Astrocyte of the cerebellum (primary cell): Measurements from ENCODE around the gene AP1S3.
A peak's percentile ranks its signal among the peaks of the same experiment; 100 is the strongest.

Source experiments
- DNase-seq: peaks from one replicate; pipeline ENCODE4 v3.0.0-alpha.2; 2011; ENCODE audit warnings: low read depth
- H3K4me3 ChIP-seq: 2 replicates; pipeline ENCODE4 v1.5.1; 2011; ENCODE audit warnings: mild to moderate bottlenecking, low read depth, low read length, moderate library complexity
- CTCF ChIP-seq: IDR thresholded peaks from 2 replicates; pipeline ENCODE4 v1.5.1; 2012; ENCODE audit warnings: low read length, low read depth, moderate library complexity, mild to moderate bottlenecking; ENCODE audit errors: missing control alignments
- in situ Hi-C: cut with HindIII; loops from 2 replicates; pipeline ENCODE4 v1.10.0; 2017; ENCODE audit warnings: low sequenced_read_pairs

Gene AP1S3

GRCh38 chr2:223735035-223735640, 102.2 kb downstream of the AP1S3 start:
- DNase-seq: no peak
- H3K4me3 ChIP-seq: no peak overlapping the region
- in situ Hi-C loops: no loop called here
- no peak for TF ChIP-seq CTCF

DNA sequence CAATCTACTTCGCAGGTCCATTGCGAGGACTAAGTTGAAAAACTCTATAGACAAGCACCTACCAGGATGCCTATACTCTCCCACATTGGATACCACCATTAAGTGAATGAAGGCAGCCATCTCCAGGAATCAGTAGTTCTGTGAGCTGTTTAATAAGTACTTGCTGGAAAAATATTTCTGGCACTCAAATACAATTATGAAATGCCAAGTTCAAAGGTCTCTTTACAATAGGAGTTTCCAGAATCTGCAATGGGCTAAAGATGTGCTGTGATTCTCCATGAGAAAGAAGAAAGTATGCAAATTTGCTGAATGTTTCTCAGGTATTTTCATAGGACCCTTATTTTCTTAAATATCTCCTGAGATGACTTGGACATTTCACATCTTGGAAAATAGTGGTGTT, 103.0 kb downstream of the AP1S3 start:
- DNase-seq: no peak
- in situ Hi-C loops: no loop called here
- no peak overlapping the region for H3K4me3 ChIP-seq
- TF ChIP-seq CTCF: no peak

GRCh38 chr2:223732346-223732745, 105.0 kb downstream of the AP1S3 start:
- DNase-seq: no peak
- no peak overlapping the region for H3K4me3 ChIP-seq
- in situ Hi-C loops: no loop called here
- TF ChIP-seq CTCF: no peak

- TF ChIP-seq CTCF: no peak
- no peak for DNase-seq
- in situ Hi-C loops: no loop called here
- H3K4me3 ChIP-seq: no peak overlapping the region
Measured at GRCh38 chr2:223731503-223731902, 105.9 kb downstream of the AP1S3 start.

GRCh38 chr2:223729781-223730180, 107.6 kb downstream of the AP1S3 start:
- in situ Hi-C loops: no loop called here
- TF ChIP-seq CTCF: no peak
- DNase-seq: no peak

DNA sequence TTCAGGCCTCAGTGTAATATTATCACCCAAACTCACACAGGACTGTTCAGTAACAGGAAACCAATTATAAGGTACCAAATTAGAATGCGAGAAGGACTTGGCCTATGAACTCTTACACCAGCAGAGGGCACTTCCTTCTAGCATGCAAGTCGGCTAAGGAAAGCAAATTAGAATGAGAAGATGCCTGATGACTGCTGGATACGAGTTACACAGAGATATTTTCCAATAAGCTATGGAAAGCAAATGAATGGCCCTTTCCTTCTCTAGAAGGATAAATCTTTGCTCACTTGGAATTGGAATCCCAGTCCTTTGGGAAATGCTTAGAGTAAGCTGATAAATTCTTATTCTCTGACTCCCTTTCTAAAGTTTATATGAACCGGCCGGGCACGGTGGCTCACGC, 109.8 kb downstream of the AP1S3 start:
- in situ Hi-C loops: no loop called here
- peak; percentile 68 for TF ChIP-seq CTCF
- no peak for DNase-seq
- no peak overlapping the region for H3K4me3 ChIP-seq

More at GRCh38 chr2:223729781-223730180, 107.6 kb downstream of the AP1S3 start:
- H3K4me3 ChIP-seq: no peak overlapping the region
